Astrocyte of the cerebellum (primary cell): ENCODE results near the gene ZNF778.
A peak's percentile ranks its signal among the peaks of the same experiment; 100 is the strongest.

Source experiments
- DNase-seq: peaks from one replicate; pipeline ENCODE4 v3.0.0-alpha.2; 2011; ENCODE audit warnings: low read depth
- H3K4me3 ChIP-seq: 2 replicates; pipeline ENCODE4 v1.5.1; 2011; ENCODE audit warnings: mild to moderate bottlenecking, low read depth, low read length, moderate library complexity
- in situ Hi-C: cut with HindIII; loops from 2 replicates; pipeline ENCODE4 v1.10.0; 2017; ENCODE audit warnings: low sequenced_read_pairs
- TF ChIP-seq, protein P1 (sequence below): IDR thresholded peaks from 2 replicates; pipeline ENCODE4 v1.5.1; 2012; ENCODE audit warnings: low read length, low read depth, moderate library complexity, mild to moderate bottlenecking; ENCODE audit errors: missing control alignments

Gene ZNF778

GRCh38 chr16:89217388-89218191 lies at the start of gene ZNF778:
Gene ZNF778, plus strand, starts transcription at chr16:89217703. Its CDS starts 3,425 bp downstream, at chr16:89221128.
- TF ChIP-seq, protein P1, sequence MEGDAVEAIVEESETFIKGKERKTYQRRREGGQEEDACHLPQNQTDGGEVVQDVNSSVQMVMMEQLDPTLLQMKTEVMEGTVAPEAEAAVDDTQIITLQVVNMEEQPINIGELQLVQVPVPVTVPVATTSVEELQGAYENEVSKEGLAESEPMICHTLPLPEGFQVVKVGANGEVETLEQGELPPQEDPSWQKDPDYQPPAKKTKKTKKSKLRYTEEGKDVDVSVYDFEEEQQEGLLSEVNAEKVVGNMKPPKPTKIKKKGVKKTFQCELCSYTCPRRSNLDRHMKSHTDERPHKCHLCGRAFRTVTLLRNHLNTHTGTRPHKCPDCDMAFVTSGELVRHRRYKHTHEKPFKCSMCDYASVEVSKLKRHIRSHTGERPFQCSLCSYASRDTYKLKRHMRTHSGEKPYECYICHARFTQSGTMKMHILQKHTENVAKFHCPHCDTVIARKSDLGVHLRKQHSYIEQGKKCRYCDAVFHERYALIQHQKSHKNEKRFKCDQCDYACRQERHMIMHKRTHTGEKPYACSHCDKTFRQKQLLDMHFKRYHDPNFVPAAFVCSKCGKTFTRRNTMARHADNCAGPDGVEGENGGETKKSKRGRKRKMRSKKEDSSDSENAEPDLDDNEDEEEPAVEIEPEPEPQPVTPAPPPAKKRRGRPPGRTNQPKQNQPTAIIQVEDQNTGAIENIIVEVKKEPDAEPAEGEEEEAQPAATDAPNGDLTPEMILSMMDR, result no peak
- peak; percentile 42 for DNase-seq
- peak within 1 kb of the TSS; percentile 92 for H3K4me3 ChIP-seq
- in situ Hi-C loops, result loop anchor here (5.0 to 25.0 kb wide), 3 partner anchors 75 to 255 kb away; no protein-coding TSS in a partner anchor

DNA sequence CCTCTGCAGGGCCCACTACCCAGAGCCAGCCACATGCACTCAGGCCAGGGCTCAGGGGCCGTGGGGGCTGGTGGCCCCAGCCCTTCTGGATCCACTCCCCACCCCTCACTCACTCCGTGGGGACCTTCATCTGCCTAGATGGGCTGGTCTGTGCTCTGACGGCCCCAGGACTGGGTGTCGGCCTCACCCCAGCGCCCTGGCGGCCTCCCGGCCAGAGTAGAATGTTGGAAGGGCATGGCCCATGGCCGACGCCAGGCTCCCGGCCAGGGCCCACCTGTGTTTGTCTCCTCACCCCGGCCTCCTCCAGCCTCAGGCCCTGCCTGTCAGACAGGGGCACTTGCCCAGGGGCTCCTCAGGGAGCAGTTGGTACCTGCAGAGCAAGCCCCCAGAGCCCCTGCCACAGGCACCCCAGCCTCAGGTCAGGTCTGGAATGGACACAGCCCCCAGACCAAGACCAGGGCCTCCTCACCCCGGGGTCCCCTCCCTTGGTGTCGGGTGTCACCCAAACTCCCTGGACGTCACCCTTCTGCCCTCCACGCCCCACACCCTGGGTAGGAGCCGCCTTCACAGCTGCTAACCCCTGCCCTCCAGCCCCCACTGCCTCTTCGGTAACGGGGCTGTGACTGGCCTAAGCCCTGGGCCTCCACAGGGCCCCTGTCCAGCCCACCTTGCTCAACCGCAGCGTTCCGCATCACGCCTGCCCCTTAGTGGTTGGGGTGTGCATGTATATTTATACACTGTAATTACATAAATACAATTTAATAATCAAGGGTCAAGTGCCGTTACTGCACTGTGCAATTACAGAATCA lies 48.9 kb upstream of the ZNF778 start:
- in situ Hi-C loops, result no loop called here
- no peak overlapping the region for H3K4me3 ChIP-seq
- DNase-seq, result no peak
- TF ChIP-seq, protein P1, result no peak

GRCh38 chr16:89169778-89170177 lies 47.7 kb upstream of the ZNF778 start:
- in situ Hi-C loops, result no loop called here
- TF ChIP-seq, protein P1, result no peak
- no peak for DNase-seq
- H3K4me3 ChIP-seq, result no peak overlapping the region

GRCh38 chr16:89170346-89171215 lies 46.9 kb upstream of the ZNF778 start:
- in situ Hi-C loops, result no loop called here
- DNase-seq, result no peak
- TF ChIP-seq, protein P1, result no peak
- H3K4me3 ChIP-seq, result peak overlapping the region; percentile 15

DNA sequence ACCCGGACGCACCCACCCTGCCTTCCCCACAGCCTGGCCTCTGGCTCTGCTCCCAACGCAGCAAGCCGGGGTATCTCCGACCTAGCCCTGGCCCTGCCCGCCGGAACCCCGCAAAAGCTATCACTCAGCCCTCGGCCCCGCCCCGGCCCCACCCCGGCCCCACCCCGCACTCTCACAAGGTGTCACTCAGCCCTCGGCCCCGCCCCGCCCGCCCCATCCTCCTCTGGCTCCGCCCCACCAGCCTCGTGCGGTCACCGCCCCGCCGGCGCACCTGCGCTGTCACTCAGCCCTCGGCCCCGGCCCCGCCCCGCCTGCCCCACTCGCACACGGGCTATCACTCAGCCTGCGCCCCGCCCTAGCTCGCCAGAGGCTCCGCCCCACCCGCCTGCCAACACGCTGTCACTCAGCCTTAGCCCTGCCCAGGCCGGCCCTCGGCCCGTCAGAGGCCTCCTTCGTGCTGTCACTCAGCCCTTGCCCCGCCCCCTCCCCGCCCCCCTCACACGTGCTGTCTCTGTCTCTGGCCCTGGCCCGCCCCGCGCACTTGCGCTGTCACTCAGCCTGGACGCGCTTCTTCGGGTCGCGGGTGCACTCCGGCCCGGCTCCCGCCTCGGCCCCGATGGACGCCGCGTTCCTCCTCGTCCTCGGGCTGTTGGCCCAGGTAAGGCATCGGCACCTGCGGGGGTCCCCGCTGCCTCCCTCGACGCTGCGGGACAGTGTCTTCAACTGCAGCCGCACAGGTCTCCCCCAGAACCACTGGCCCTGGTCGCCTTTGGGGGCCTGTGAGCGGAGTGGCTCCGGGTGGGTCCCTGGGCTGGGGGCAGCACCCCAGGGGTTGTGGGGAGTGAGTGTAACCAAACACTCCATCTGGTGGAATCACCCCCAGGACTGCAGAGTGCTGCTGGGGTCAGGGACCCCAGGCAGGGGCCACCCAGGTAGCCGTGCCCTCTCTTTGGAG lies 46.0 kb upstream of the ZNF778 start, which contains the start of gene CDH15:
CDH15 (plus strand) TSS at position 533 of the 955 bp plus-strand sequence; CDS start at position 617, 84 bp downstream.
- TF ChIP-seq, protein P1, result no peak
- in situ Hi-C loops, result no loop called here

More for the DNA sequence above, 46.0 kb upstream of the ZNF778 start, which contains the start of gene CDH15:
- peak; percentile 47 for DNase-seq
- peak within 1 kb of the TSS; percentile 21 for H3K4me3 ChIP-seq
